Spinal cord (tissue), 10 donors: ENCODE measurements around the gene ELANE. TPM values are rescaled to one million over a fixed set of nuclear protein-coding genes. Genes with fewer than 3 reads are reported as not detected.

Experiments
- DNase-seq, 6 donors: peaks; one replicate each; pipeline versions ENCODE4 v3.0.0 to v3.0.0-alpha.2; 2013 to 2015; ENCODE audit warnings: low spot score in 6 of 6, low read depth in 4 of 6
- H3K27ac ChIP-seq: one replicate; pipeline ENCODE4 v1.5.1; 2013; ENCODE audit warnings: low read depth, low read length, control low read depth
- H3K27me3 ChIP-seq: one replicate; pipeline ENCODE4 v1.6.1; 2013; ENCODE audit warnings: low read length; ENCODE audit not compliant: control insufficient read depth, insufficient read depth
- H3K36me3 ChIP-seq: one replicate; pipeline ENCODE4 v1.6.1; 2013; ENCODE audit warnings: low read length; ENCODE audit not compliant: control insufficient read depth, insufficient read depth
- H3K4me1 ChIP-seq: one replicate; pipeline ENCODE4 v1.6.1; 2013; ENCODE audit warnings: low read length; ENCODE audit not compliant: control insufficient read depth, insufficient read depth
- H3K4me3 ChIP-seq: one replicate; pipeline ENCODE4 v1.5.1; 2013; ENCODE audit warnings: low read depth, low read length, control low read depth
- H3K9me3 ChIP-seq: one replicate; pipeline ENCODE4 v1.6.1; 2013; ENCODE audit warnings: low read length; ENCODE audit not compliant: control insufficient read depth, insufficient read depth
- WGBS: methylation state at CpG from one replicate; pipeline ENCODE4 v1.1.5; 2013; ENCODE audit warnings: missing lambda C conversion rate; ENCODE audit not compliant: insufficient coverage; 5-methylcytosine and 5-hydroxymethylcytosine counted together
- polyA plus RNA-seq, 2 donors: library from polyadenylated mRNA; unstranded; fragments of 120-200 nt; gene quantifications; one replicate each; pipeline ENCODE4 v1.2.1, GENCODE V29; 2013; ENCODE audit not compliant: insufficient read length in 2 of 2
- small RNA-seq: library from RNA; depleted of rRNA; stranded (forward); fragments of <200 nt; gene quantifications from one replicate; pipeline ENCODE3, GENCODE V24; 2014; ENCODE audit warnings: low replicate concordance
- total RNA-seq, 2 donors: library from RNA; depleted of rRNA in 1 of 2; stranded (reverse); fragments of 120-200 nt in 1 of 2; fragments of >200 nt in 1 of 2; gene quantifications; one replicate each; pipeline versions ENCODE4 v1.2.3 to v1.2.4, GENCODE V29; 2013 to 2014
- donor health status: healthy.

The ELANE gene
- total and polyA plus RNA-seq, 4 donors: 0.18 to 23.5 (median 0.99) TPM; not detected in 1

DNA sequence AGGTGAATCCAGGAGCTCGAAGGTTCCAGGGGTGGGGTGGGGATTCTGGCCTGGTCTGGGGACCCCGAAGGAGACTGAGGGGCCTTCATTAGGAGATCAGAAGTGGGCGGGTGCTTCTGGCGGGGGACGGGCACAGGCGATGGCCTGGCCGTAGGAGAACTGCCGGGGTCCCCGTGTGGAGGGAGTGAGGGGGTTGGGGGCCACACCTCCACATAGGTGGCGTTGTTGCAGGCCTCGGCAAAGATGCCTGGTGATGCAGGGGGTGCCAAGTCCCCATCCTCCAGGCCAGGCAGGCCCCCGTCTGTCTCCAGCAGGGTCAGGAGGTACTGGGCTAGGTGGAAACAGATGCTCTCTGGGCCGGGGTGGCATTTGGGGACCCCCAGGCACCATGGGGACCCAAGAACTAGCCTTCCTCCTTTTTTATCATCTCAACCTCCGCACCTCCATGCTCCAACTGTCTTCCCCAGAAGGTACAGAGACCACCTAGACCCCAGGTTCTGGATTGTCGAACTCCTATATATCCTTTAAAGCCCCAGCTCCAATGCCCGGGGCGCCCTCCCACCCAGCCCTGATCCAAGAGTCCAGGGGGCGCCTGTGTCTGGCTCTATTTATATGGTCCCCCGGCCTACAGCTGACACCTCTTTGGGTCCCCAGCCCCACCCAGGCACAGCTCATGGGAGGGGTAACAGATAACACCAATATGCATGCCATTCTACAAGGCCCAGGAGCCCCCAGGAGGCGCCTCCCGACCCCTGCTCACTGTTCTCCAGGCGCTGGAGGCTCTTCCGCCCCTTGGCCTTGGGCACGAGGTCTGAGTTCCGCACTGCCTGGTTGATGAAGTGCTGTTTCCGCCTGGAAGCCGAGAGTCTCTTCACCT is 49.4 kb downstream of the ELANE start:
- no peaks in the 10 kb centered on the region for H3K9me3 ChIP-seq
- H3K4me3 ChIP-seq: no peak overlapping the region
- H3K27ac ChIP-seq: no peak overlapping the region
- no peaks in the 10 kb centered on the region for H3K27me3 ChIP-seq
- peaks cover 62% of the 10 kb centered on the region for H3K36me3 ChIP-seq
- 95% methylated on average over 22 of the region's 27 CpGs for WGBS
- no peak for DNase-seq
- peaks cover 16% of the 10 kb centered on the region for H3K4me1 ChIP-seq

DNA sequence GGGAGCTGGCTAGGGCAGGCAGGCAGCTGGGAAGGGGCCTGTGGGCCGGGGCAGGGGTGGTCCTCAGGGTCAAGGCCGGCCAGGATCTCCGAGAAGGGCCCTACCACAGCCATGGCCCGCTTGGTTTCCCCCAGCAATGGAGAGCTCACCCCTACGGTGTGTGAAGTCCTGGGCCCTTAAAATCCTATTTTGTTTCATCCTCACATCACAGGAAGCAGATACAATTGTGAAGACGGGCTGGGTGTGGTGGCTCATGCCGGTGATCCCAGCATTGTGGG is 49.9 kb downstream of the ELANE start:
- Histone ChIP-seq H3K9me3 (no peaks in the 10 kb centered on the region), H3K27ac (no peak overlapping the region), H3K4me3 (no peak overlapping the region), H3K4me1 (peaks cover 16% of the 10 kb centered on the region), H3K27me3 (no peaks in the 10 kb centered on the region), H3K36me3 (peaks cover 56% of the 10 kb centered on the region)
- 92% methylated on average over 4 of the region's 7 CpGs for WGBS
- no peak for DNase-seq

DNA sequence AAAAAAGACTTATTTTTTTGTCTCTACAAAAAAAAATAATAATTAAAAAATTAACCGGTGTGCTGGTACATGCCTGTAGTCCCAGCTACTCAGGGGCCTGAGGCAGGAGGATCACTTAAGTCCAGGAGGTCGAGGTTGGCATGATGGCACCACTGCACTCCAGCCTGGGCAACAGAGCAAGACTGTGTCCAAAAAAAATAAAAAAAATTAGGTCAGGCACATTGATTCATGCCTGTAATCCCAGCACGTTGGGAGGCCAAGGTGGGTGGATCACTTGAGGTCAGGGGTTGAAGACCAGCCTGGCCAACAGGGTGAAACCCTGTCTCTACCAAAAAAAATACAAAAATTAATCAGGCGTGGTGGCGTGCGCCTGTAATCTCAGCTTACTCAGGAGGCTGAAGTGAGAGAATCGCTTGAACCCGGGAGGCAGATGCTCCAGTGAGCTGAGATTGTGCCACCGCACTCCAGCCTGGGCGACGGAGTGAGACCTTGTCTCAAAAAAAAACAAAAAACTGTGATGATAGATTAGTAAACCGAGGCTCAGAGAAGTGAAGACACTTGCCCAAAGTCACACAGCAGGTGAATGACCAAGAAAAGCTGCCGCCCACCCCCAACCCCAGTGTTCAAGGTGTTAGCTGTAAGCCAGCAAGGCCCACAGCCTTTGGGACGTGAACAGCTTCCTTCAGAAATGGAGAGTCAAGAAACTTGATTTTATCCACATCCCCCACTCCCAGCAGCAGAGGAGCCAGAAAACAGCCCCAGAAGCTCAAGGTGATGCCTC is 50.5 kb downstream of the ELANE start:
- Histone ChIP-seq H3K27ac (no peak overlapping the region), H3K9me3 (no peaks in the 10 kb centered on the region), H3K27me3 (no peaks in the 10 kb centered on the region), H3K4me3 (no peak overlapping the region), H3K4me1 (peaks cover 16% of the 10 kb centered on the region), H3K36me3 (peaks cover 55% of the 10 kb centered on the region)
- no peak for DNase-seq
- 60% methylated on average over 5 of the region's 14 CpGs for WGBS

DNA sequence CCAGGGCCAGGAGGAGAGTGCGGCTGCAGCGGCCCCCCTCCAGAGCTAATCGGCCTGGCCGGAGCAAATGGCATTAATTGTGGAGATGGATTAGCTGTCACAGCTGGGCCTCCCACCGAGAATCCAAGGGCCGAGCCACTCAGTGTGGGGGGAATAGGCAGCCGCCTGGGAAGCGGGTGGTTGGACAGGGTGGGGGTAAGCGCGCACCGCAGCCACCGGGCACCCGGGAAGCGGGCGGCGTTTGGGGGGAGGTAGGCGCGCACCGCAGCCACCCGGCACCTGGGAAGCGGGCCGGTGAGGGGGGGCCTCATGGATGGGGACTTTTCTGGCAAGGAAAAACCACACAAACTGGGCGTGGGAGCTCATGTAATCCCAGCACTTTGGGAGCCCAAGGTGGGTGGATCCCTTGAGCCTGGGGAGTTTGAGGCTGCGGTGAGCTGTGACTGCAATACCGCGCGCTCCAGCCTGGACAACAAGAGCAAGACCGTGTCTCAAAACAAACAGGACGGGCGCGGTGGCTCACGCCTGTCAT is 51.2 kb downstream of the ELANE start:
- 17% methylated on average over 31 of the region's 32 CpGs for WGBS
- H3K27ac ChIP-seq: no peak overlapping the region

DNA sequence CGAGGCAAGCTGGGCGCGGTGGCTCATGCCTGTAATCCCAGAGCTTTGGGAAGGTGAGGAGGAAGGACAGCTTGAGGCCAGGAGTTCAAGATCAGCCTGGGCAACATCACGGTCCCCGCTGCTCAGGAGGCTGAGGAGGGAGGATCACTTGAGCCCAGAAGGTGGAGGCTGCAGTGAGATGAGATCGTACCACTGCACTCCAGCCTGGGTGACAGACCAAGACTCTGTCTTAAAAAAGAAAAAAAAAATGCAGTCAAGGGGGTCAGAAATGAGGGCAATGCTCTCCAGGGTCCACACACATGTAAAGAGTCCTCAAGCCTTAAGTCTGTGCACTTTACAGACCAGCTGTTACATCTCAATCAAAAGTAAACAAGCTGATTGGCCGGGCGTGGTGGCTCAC is 52.4 kb downstream of the ELANE start:
- H3K4me1 ChIP-seq: peaks cover 7% of the 10 kb centered on the region
- 96% methylated on average over 5 of the region's 8 CpGs for WGBS
- H3K27me3 ChIP-seq: no peaks in the 10 kb centered on the region
- no peaks in the 10 kb centered on the region for H3K9me3 ChIP-seq
- no peak overlapping the region for H3K4me3 ChIP-seq
- no peak overlapping the region for H3K27ac ChIP-seq
- peaks cover 47% of the 10 kb centered on the region for H3K36me3 ChIP-seq
- no peak for DNase-seq

More for the DNA sequence above, 51.2 kb downstream of the ELANE start:
- peaks cover 51% of the 10 kb centered on the region for H3K36me3 ChIP-seq
- peak in 1 of 6 donors; percentile 50 for DNase-seq
- H3K9me3 ChIP-seq: no peaks in the 10 kb centered on the region
- H3K27me3 ChIP-seq: no peaks in the 10 kb centered on the region
- peaks cover 16% of the 10 kb centered on the region for H3K4me1 ChIP-seq
- no peak overlapping the region for H3K4me3 ChIP-seq

Small RNA genes within 50 kb of the gene (small RNA-seq; reads per million reads assigned to genes)
- gene MIR3187 (not detected), gene RNU6-9 (0.24 reads per million, percentile 16 among the genes with 10 or more reads in this experiment)

Other genes starting within 250 kb of the ELANE start
- 10 to 100 TPM; 11.8 to 40.8 TPM for gene POLRMT, start 218.8 kb upstream of the ELANE start, total RNA-seq
- gene POLRMT, start 218.8 kb upstream of the ELANE start, polyA plus RNA-seq: 10 to 100 TPM; 51.6 to 54.2 TPM
- gene FGF22, start 212.4 kb upstream of the ELANE start, total RNA-seq: 1 to 10 TPM in 1 of 2 donors, under 1 TPM in 1; 0.72 to 1.2 TPM
- 1 to 10 TPM; 2.2 to 2.5 TPM for gene FGF22, start 212.4 kb upstream of the ELANE start, polyA plus RNA-seq
- gene RNF126, start 189.1 kb upstream of the ELANE start, total RNA-seq: 10 to 100 TPM; 13.4 to 20.3 TPM
- gene RNF126, start 189.1 kb upstream of the ELANE start, polyA plus RNA-seq: 10 to 100 TPM; 50.9 to 61.6 TPM
- gene FSTL3, start 175.9 kb upstream of the ELANE start, total RNA-seq: 10 to 100 TPM; 11.5 to 32.1 TPM
- gene FSTL3, start 175.9 kb upstream of the ELANE start, polyA plus RNA-seq: 10 to 100 TPM; 11.3 to 18.5 TPM
- 1 to 10 TPM in 1 of 2 donors, under 1 TPM in 1; 0.33 to 1.1 TPM for gene PRSS57, start 156.9 kb upstream of the ELANE start, total RNA-seq
- gene PRSS57, start 156.9 kb upstream of the ELANE start, polyA plus RNA-seq: under 1 TPM in 1 of 2 donors, not detected in 1; 0.15 TPM
- gene PALM, start 143.4 kb upstream of the ELANE start, total RNA-seq: 10 to 100 TPM; 48.8 to 72.4 TPM
- 100 to 1,000 TPM; 237 to 260 TPM for gene PALM, start 143.4 kb upstream of the ELANE start, polyA plus RNA-seq
- under 1 TPM; 0.40 to 0.66 TPM for gene MISP, start 101.2 kb upstream of the ELANE start, total RNA-seq
- gene MISP, start 101.2 kb upstream of the ELANE start, polyA plus RNA-seq: under 1 TPM; 0.41 to 0.42 TPM
- 10 to 100 TPM; 51.3 to 91.9 TPM for gene PTBP1, start 54.9 kb upstream of the ELANE start, total RNA-seq
- gene PTBP1, start 54.9 kb upstream of the ELANE start, polyA plus RNA-seq: 100 to 1,000 TPM; 137 to 152 TPM
- gene PLPPR3, start 30.3 kb upstream of the ELANE start, total RNA-seq: 10 to 100 TPM; 26.1 to 29.3 TPM
- gene PLPPR3, start 30.3 kb upstream of the ELANE start, polyA plus RNA-seq: 100 to 1,000 TPM; 201 to 245 TPM
- 10 to 100 TPM in 1 of 2 donors, 1 to 10 TPM in 1; 2.0 to 14.2 TPM for gene AZU1, start 24.5 kb upstream of the ELANE start, total RNA-seq
- gene AZU1, start 24.5 kb upstream of the ELANE start, polyA plus RNA-seq: 1 to 10 TPM; 3.0 to 3.6 TPM
- gene PRTN3, start 11.3 kb upstream of the ELANE start, total RNA-seq: 10 to 100 TPM in 1 of 2 donors, 1 to 10 TPM in 1; 3.8 to 37.1 TPM
- under 1 TPM; 0.41 to 0.72 TPM for gene PRTN3, start 11.3 kb upstream of the ELANE start, polyA plus RNA-seq
- gene CFD, start 7.4 kb downstream of the ELANE start, total RNA-seq: 1 to 10 TPM; 4.2 to 6.5 TPM
- 1 to 10 TPM; 2.8 to 5.1 TPM for gene CFD, start 7.4 kb downstream of the ELANE start, polyA plus RNA-seq
- 10 to 100 TPM; 20.3 to 20.4 TPM for gene MED16, start 40.9 kb downstream of the ELANE start, total RNA-seq
- gene MED16, start 40.9 kb downstream of the ELANE start, polyA plus RNA-seq: 10 to 100 TPM; 56.5 to 66.1 TPM
- not detected for gene RNU6-9, start 41.2 kb downstream of the ELANE start, total RNA-seq
- gene RNU6-9, start 41.2 kb downstream of the ELANE start, polyA plus RNA-seq: not detected
- gene R3HDM4, start 60.9 kb downstream of the ELANE start, total RNA-seq: 10 to 100 TPM; 20.9 to 23.6 TPM
- gene R3HDM4, start 60.9 kb downstream of the ELANE start, polyA plus RNA-seq: 10 to 100 TPM; 71.6 to 72.2 TPM
- 1 to 10 TPM in 1 of 2 donors, under 1 TPM in 1; 0.50 to 2.1 TPM for gene KISS1R, start 65.0 kb downstream of the ELANE start, total RNA-seq
- 1 to 10 TPM; 2.3 to 2.7 TPM for gene KISS1R, start 65.0 kb downstream of the ELANE start, polyA plus RNA-seq
- 10 to 100 TPM in 1 of 2 donors, 1 to 10 TPM in 1; 4.8 to 14.8 TPM for gene ARID3A, start 73.7 kb downstream of the ELANE start, total RNA-seq
- gene ARID3A, start 73.7 kb downstream of the ELANE start, polyA plus RNA-seq: 10 to 100 TPM in 1 of 2 donors, 1 to 10 TPM in 1; 7.2 to 10.5 TPM
- gene WDR18, start 132.0 kb downstream of the ELANE start, total RNA-seq: 10 to 100 TPM; 37.4 to 41.7 TPM
- 10 to 100 TPM; 58.3 to 64.0 TPM for gene WDR18, start 132.0 kb downstream of the ELANE start, polyA plus RNA-seq
- gene GRIN3B, start 148.1 kb downstream of the ELANE start, total RNA-seq: under 1 TPM; 0.22 to 0.30 TPM
- gene GRIN3B, start 148.1 kb downstream of the ELANE start, polyA plus RNA-seq: 1 to 10 TPM; 1.3 to 1.5 TPM
- 10 to 100 TPM; 32.7 to 97.4 TPM for gene TMEM259, start 168.8 kb downstream of the ELANE start, total RNA-seq
- gene TMEM259, start 168.8 kb downstream of the ELANE start, polyA plus RNA-seq: 100 to 1,000 TPM; 163 to 191 TPM
- not detected for gene RNU6-2, start 169.2 kb downstream of the ELANE start, total RNA-seq
- gene RNU6-2, start 169.2 kb downstream of the ELANE start, polyA plus RNA-seq: not detected
- gene CNN2, start 174.3 kb downstream of the ELANE start, total RNA-seq: 10 to 100 TPM; 26.3 to 43.4 TPM
- gene CNN2, start 174.3 kb downstream of the ELANE start, polyA plus RNA-seq: 10 to 100 TPM; 35.7 to 40.3 TPM
- 10 to 100 TPM in 1 of 2 donors, 1 to 10 TPM in 1; 9.4 to 14.5 TPM for gene ABCA7, start 187.8 kb downstream of the ELANE start, total RNA-seq
- 10 to 100 TPM; 16.8 to 23.7 TPM for gene ABCA7, start 187.8 kb downstream of the ELANE start, polyA plus RNA-seq
- 1 to 10 TPM; 5.1 to 7.3 TPM for gene ARHGAP45, start 214.9 kb downstream of the ELANE start, total RNA-seq
- gene ARHGAP45, start 214.9 kb downstream of the ELANE start, polyA plus RNA-seq: 10 to 100 TPM; 16.9 to 17.4 TPM
- 10 to 100 TPM; 53.1 to 93.3 TPM for gene POLR2E, start 243.1 kb downstream of the ELANE start, total RNA-seq
- gene POLR2E, start 243.1 kb downstream of the ELANE start, polyA plus RNA-seq: 100 to 1,000 TPM; 219 to 221 TPM